GM23338 (cell line): Measurements from ENCODE around the gene NFIA. TPM values are rescaled to one million over a fixed set of nuclear protein-coding genes. Genes with fewer than 3 reads are reported as not detected.

Experiments
- ATAC-seq: fragments of 200-7000 bp; cut with Tn5 transposase; 3 replicates; pipeline ENCODE4 v1.9.1; 2020
- DNase-seq: peaks from one replicate; pipeline ENCODE4 v3.0.0-alpha.2; 2015; ENCODE audit warnings: low spot score
- H2AFZ ChIP-seq: fragments of 200-600 bp; sonication (generic); 2 replicates; pipeline ENCODE4 v1.8.0; 2016; ENCODE audit warnings: antibody characterized with exemption, mild to moderate bottlenecking, moderate library complexity
- H3F3A ChIP-seq: fragments of 200-600 bp; sonication (generic); replicated peaks from 2 replicates; pipeline ENCODE4 v1.8.0; 2017; ENCODE audit warnings: antibody characterized with exemption, mixed run types, low read depth
- H3K27ac ChIP-seq: fragments of 200-600 bp; sonication (generic); 2 replicates; pipeline ENCODE4 v1.6.1; 2016; ENCODE audit warnings: low read depth
- H3K27me3 ChIP-seq: fragments of 200-600 bp; sonication (generic); 2 replicates; pipeline ENCODE4 v1.8.0; 2016; ENCODE audit warnings: mild to moderate bottlenecking, mixed run types, moderate library complexity; ENCODE audit not compliant: insufficient read depth
- H3K36me3 ChIP-seq: fragments of 200-600 bp; sonication (generic); 2 replicates; pipeline ENCODE4 v1.8.0; 2016; ENCODE audit warnings: mild to moderate bottlenecking; ENCODE audit not compliant: insufficient read depth
- H3K4me1 ChIP-seq: fragments of 200-600 bp; sonication (generic); 2 replicates; pipeline ENCODE4 v1.8.0; 2016; ENCODE audit warnings: mild to moderate bottlenecking, moderate library complexity; ENCODE audit not compliant: insufficient read depth
- H3K4me2 ChIP-seq: fragments of 200-600 bp; sonication (generic); 2 replicates; pipeline ENCODE4 v1.7.1; 2017; ENCODE audit warnings: mixed run types
- H3K4me3 ChIP-seq: fragments of 200-600 bp; sonication (generic); 2 replicates; pipeline ENCODE4 v1.6.1; 2016; ENCODE audit warnings: mixed run types
- H3K79me2 ChIP-seq: fragments of 200-600 bp; sonication (generic); replicated peaks from 2 replicates; pipeline ENCODE4 v1.8.0; 2017; ENCODE audit warnings: mild to moderate bottlenecking; ENCODE audit not compliant: insufficient read depth
- H3K9me2 ChIP-seq: fragments of 200-600 bp; sonication (generic); 2 replicates; pipeline ENCODE4 v1.8.0; 2017; ENCODE audit not compliant: insufficient read depth
- H4K20me1 ChIP-seq: fragments of 200-600 bp; sonication (generic); replicated peaks from 2 replicates; pipeline ENCODE4 v1.8.0; 2017; ENCODE audit warnings: mild to moderate bottlenecking; ENCODE audit not compliant: insufficient read depth
- H3K27ac Mint-ChIP-seq: 2 replicates; pipeline ENCODE4 v1.8.0; 2020; ENCODE audit warnings: inconsistent platforms, mild to moderate bottlenecking, moderate library complexity, mixed read lengths
- H3K27me3 Mint-ChIP-seq: 3 replicates; pipeline ENCODE4 v1.8.0; 2022; ENCODE audit warnings: low read depth, mild to moderate bottlenecking, moderate library complexity, mixed read lengths, inconsistent platforms; ENCODE audit not compliant: insufficient read depth, poor library complexity
- H3K36me3 Mint-ChIP-seq: 3 replicates; pipeline ENCODE4 v1.8.0; 2021; ENCODE audit warnings: low read depth, mild to moderate bottlenecking, inconsistent platforms, moderate library complexity, mixed read lengths
- H3K4me1 Mint-ChIP-seq: 3 replicates; pipeline ENCODE4 v1.8.0; 2020; ENCODE audit warnings: mild to moderate bottlenecking, inconsistent platforms, mixed read lengths
- H3K4me3 Mint-ChIP-seq: 3 replicates; pipeline ENCODE4 v1.8.0; 2021; ENCODE audit warnings: moderate library complexity, mild to moderate bottlenecking, inconsistent platforms, mixed read lengths
- H3K9me3 Mint-ChIP-seq: 3 replicates; pipeline ENCODE4 v1.8.0; 2020; ENCODE audit warnings: moderate library complexity, mild to moderate bottlenecking, inconsistent platforms, mixed read lengths
- CREB1 ChIP-seq: fragments of 250-450 bp; sonication (Bioruptor Pico); IDR thresholded peaks from 2 replicates; pipeline ENCODE4 v1.5.0; 2020; ENCODE audit warnings: low read depth, mild to moderate bottlenecking, moderate library complexity
- EZH2 ChIP-seq: fragments of 200-600 bp; sonication (generic); IDR thresholded peaks from one replicate; pipeline ENCODE4 v1.8.0; 2017; ENCODE audit warnings: antibody characterized with exemption, mild to moderate bottlenecking, low read depth; ENCODE audit not compliant: unreplicated experiment
- EZH2phosphoT487 ChIP-seq: fragments of 200-600 bp; sonication (generic); IDR thresholded peaks from one replicate; pipeline ENCODE4 v1.8.1; 2018; ENCODE audit warnings: antibody characterized with exemption; ENCODE audit not compliant: unreplicated experiment
- JUNB ChIP-seq: IDR thresholded peaks from one replicate; pipeline ENCODE4 v1.6.1; 2016; ENCODE audit warnings: antibody characterized with exemption; ENCODE audit not compliant: unreplicated experiment
- NANOG ChIP-seq: IDR thresholded peaks from 2 replicates; pipeline ENCODE4 v1.6.1; 2016; ENCODE audit warnings: antibody characterized with exemption, borderline replicate concordance
- POLR2AphosphoS5 ChIP-seq: IDR thresholded peaks from 2 replicates; pipeline ENCODE4 v1.6.1; 2016; ENCODE audit warnings: antibody characterized with exemption, low read depth
- STAT1 ChIP-seq: IDR thresholded peaks from one replicate; pipeline ENCODE4 v1.6.1; 2016; ENCODE audit warnings: antibody characterized with exemption; ENCODE audit not compliant: unreplicated experiment
- ZNF114 ChIP-seq: fragments of 250-450 bp; sonication (Bioruptor Pico); IDR thresholded peaks from 2 replicates; pipeline ENCODE4 v1.5.0; 2020; ENCODE audit warnings: mild to moderate bottlenecking, moderate library complexity
- ZNF331 ChIP-seq: fragments of 250-450 bp; sonication (Bioruptor Pico); IDR thresholded peaks from 2 replicates; pipeline ENCODE4 v1.5.0; 2020; ENCODE audit warnings: low read depth, mild to moderate bottlenecking, moderate library complexity
- polyA plus RNA-seq: library from polyadenylated mRNA; unstranded; fragments of >200 nt; fragmentation: Nextera tagmentation; extraction: Ambion mirVana; gene quantifications from 2 replicates; pipeline ENCODE4 v1.2.1, GENCODE V29; 2016
- total RNA-seq: library from RNA; depleted of rRNA; stranded (reverse); fragments of >200 nt; shearing (Covaris generic); gene quantifications from 2 replicates; pipeline ENCODE4 v1.2.3, GENCODE V29; 2014
- TF ChIP-seq, protein P1 (sequence below), 2 experiments: fragments of 200-600 bp in 1 of 2; sonication (generic) in 1 of 2; conservative IDR thresholded peaks; 2 replicates each; pipeline versions ENCODE4 v1.5.1 to v1.6.1; 2016 to 2017; ENCODE audit warnings: antibody characterized with exemption in 2 of 2, low read depth in 2 of 2, mild to moderate bottlenecking in 2 of 2, moderate library complexity in 1 of 2
- TF ChIP-seq, protein P2 (sequence below): fragments of 250-450 bp; sonication (Bioruptor Pico); IDR thresholded peaks from 2 replicates; pipeline ENCODE4 v1.5.0; 2020; ENCODE audit warnings: mild to moderate bottlenecking, moderate library complexity
- TF ChIP-seq, protein P3 (sequence below): IDR thresholded peaks from one replicate; pipeline ENCODE4 v1.6.1; 2018; ENCODE audit warnings: antibody characterized with exemption; ENCODE audit not compliant: unreplicated experiment
- TF ChIP-seq, protein P4 (sequence below): IDR thresholded peaks from 2 replicates; pipeline ENCODE4 v1.6.1; 2016; ENCODE audit warnings: antibody characterized with exemption

NFIA gene
- total and polyA plus RNA-seq, 2 experiments from 2014 or later = 0.97 to 2.3 TPM

DNA sequence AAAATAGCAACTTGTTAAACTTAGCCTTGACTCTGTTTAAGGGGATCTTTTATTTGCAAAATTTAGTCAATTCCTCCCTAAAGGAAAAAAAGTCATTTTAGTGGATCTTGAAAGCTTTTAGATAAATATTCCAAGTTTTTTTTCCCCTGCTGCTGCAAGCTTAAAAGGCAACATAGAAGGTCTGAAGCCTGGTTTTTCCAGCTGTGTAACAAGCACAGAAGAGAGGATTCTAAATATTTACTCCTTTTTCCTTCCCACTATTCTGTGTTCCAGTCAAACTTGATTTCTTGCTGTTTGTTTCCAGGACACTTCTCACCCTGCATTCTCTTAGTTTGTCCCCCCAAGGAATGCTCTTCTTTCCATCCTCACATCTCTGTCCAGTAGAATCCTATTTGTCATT is 86.7 kb downstream of the NFIA start:
- Mint-ChIP-seq H3K4me3 (no peak overlapping the region), H3K27me3 (no peaks in the 10 kb centered on the region), H3K9me3 (no peaks in the 10 kb centered on the region), H3K36me3 (no peaks in the 10 kb centered on the region), H3K27ac (no peak overlapping the region), H3K4me1 (peaks cover 13% of the 10 kb centered on the region; the same call in 2 of the 3 replicates)
- TF ChIP-seq, protein P1, sequence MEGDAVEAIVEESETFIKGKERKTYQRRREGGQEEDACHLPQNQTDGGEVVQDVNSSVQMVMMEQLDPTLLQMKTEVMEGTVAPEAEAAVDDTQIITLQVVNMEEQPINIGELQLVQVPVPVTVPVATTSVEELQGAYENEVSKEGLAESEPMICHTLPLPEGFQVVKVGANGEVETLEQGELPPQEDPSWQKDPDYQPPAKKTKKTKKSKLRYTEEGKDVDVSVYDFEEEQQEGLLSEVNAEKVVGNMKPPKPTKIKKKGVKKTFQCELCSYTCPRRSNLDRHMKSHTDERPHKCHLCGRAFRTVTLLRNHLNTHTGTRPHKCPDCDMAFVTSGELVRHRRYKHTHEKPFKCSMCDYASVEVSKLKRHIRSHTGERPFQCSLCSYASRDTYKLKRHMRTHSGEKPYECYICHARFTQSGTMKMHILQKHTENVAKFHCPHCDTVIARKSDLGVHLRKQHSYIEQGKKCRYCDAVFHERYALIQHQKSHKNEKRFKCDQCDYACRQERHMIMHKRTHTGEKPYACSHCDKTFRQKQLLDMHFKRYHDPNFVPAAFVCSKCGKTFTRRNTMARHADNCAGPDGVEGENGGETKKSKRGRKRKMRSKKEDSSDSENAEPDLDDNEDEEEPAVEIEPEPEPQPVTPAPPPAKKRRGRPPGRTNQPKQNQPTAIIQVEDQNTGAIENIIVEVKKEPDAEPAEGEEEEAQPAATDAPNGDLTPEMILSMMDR (conservative IDR thresholded peaks at IDR 0.05; ENCODE audit: low read depth in 2 of 2) = no peak
- TF ChIP-seq, protein P2, sequence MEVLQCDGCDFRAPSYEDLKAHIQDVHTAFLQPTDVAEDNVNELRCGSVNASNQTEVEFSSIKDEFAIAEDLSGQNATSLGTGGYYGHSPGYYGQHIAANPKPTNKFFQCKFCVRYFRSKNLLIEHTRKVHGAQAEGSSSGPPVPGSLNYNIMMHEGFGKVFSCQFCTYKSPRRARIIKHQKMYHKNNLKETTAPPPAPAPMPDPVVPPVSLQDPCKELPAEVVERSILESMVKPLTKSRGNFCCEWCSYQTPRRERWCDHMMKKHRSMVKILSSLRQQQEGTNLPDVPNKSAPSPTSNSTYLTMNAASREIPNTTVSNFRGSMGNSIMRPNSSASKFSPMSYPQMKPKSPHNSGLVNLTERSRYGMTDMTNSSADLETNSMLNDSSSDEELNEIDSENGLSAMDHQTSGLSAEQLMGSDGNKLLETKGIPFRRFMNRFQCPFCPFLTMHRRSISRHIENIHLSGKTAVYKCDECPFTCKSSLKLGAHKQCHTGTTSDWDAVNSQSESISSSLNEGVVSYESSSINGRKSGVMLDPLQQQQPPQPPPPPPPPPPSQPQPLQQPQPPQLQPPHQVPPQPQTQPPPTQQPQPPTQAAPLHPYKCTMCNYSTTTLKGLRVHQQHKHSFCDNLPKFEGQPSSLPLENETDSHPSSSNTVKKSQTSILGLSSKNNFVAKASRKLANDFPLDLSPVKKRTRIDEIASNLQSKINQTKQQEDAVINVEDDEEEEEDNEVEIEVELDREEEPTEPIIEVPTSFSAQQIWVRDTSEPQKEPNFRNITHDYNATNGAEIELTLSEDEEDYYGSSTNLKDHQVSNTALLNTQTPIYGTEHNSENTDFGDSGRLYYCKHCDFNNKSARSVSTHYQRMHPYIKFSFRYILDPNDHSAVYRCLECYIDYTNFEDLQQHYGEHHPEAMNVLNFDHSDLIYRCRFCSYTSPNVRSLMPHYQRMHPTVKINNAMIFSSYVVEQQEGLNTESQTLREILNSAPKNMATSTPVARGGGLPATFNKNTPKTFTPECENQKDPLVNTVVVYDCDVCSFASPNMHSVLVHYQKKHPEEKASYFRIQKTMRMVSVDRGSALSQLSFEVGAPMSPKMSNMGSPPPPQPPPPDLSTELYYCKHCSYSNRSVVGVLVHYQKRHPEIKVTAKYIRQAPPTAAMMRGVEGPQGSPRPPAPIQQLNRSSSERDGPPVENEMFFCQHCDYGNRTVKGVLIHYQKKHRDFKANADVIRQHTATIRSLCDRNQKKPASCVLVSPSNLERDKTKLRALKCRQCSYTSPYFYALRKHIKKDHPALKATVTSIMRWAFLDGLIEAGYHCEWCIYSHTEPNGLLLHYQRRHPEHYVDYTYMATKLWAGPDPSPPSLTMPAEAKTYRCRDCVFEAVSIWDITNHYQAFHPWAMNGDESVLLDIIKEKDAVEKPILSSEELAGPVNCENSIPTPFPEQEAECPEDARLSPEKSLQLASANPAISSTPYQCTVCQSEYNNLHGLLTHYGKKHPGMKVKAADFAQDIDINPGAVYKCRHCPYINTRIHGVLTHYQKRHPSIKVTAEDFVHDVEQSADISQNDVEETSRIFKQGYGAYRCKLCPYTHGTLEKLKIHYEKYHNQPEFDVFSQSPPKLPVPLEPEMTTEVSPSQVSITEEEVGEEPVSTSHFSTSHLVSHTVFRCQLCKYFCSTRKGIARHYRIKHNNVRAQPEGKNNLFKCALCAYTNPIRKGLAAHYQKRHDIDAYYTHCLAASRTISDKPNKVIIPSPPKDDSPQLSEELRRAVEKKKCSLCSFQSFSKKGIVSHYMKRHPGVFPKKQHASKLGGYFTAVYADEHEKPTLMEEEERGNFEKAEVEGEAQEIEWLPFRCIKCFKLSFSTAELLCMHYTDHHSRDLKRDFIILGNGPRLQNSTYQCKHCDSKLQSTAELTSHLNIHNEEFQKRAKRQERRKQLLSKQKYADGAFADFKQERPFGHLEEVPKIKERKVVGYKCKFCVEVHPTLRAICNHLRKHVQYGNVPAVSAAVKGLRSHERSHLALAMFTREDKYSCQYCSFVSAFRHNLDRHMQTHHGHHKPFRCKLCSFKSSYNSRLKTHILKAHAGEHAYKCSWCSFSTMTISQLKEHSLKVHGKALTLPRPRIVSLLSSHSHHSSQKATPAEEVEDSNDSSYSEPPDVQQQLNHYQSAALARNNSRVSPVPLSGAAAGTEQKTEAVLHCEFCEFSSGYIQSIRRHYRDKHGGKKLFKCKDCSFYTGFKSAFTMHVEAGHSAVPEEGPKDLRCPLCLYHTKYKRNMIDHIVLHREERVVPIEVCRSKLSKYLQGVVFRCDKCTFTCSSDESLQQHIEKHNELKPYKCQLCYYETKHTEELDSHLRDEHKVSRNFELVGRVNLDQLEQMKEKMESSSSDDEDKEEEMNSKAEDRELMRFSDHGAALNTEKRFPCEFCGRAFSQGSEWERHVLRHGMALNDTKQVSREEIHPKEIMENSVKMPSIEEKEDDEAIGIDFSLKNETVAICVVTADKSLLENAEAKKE (CRISPR knock-in tag) = no peak
- TF ChIP-seq EZH2phosphoT487 = no peak
- no peak for TF ChIP-seq CREB1 (CRISPR knock-in tag)
- TF ChIP-seq POLR2AphosphoS5 = no peak
- no peak for TF ChIP-seq JUNB
- no peak for TF ChIP-seq EZH2
- TF ChIP-seq ZNF114 (CRISPR knock-in tag) = no peak
- TF ChIP-seq STAT1 = no peak
- no peak for TF ChIP-seq ZNF331 (CRISPR knock-in tag)
- TF ChIP-seq NANOG = no peak
- TF ChIP-seq, protein P3, sequence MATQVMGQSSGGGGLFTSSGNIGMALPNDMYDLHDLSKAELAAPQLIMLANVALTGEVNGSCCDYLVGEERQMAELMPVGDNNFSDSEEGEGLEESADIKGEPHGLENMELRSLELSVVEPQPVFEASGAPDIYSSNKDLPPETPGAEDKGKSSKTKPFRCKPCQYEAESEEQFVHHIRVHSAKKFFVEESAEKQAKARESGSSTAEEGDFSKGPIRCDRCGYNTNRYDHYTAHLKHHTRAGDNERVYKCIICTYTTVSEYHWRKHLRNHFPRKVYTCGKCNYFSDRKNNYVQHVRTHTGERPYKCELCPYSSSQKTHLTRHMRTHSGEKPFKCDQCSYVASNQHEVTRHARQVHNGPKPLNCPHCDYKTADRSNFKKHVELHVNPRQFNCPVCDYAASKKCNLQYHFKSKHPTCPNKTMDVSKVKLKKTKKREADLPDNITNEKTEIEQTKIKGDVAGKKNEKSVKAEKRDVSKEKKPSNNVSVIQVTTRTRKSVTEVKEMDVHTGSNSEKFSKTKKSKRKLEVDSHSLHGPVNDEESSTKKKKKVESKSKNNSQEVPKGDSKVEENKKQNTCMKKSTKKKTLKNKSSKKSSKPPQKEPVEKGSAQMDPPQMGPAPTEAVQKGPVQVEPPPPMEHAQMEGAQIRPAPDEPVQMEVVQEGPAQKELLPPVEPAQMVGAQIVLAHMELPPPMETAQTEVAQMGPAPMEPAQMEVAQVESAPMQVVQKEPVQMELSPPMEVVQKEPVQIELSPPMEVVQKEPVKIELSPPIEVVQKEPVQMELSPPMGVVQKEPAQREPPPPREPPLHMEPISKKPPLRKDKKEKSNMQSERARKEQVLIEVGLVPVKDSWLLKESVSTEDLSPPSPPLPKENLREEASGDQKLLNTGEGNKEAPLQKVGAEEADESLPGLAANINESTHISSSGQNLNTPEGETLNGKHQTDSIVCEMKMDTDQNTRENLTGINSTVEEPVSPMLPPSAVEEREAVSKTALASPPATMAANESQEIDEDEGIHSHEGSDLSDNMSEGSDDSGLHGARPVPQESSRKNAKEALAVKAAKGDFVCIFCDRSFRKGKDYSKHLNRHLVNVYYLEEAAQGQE = no peak
- TF ChIP-seq, protein P4, sequence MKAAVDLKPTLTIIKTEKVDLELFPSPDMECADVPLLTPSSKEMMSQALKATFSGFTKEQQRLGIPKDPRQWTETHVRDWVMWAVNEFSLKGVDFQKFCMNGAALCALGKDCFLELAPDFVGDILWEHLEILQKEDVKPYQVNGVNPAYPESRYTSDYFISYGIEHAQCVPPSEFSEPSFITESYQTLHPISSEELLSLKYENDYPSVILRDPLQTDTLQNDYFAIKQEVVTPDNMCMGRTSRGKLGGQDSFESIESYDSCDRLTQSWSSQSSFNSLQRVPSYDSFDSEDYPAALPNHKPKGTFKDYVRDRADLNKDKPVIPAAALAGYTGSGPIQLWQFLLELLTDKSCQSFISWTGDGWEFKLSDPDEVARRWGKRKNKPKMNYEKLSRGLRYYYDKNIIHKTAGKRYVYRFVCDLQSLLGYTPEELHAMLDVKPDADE = no peak
- H3K4me2 ChIP-seq = no peak overlapping the region
- ATAC-seq (no peak), DNase-seq (no peak)
- no peaks in the 10 kb centered on the region for H3K36me3 ChIP-seq
- H3K4me1 ChIP-seq = peaks cover 2% of the 10 kb centered on the region; the same call in 1 of the 2 replicates
- no peaks in the 10 kb centered on the region for H3F3A ChIP-seq
- H4K20me1 ChIP-seq = no peaks in the 10 kb centered on the region
- H3K27ac ChIP-seq = no peak overlapping the region
- no peaks in the 10 kb centered on the region for H3K79me2 ChIP-seq
- no peaks in the 10 kb centered on the region for H3K27me3 ChIP-seq
- H2AFZ ChIP-seq = no peak overlapping the region
- H3K9me2 ChIP-seq = no peaks in the 10 kb centered on the region
- no peak overlapping the region for H3K4me3 ChIP-seq
